H4 (cell line): ENCODE data around the gene CLDN4. TPM values are rescaled to one million over a fixed set of nuclear protein-coding genes. Genes with fewer than 3 reads are reported as not detected.

Experiments
- DNase-seq: peaks from one replicate; pipeline ENCODE4 v3.0.0-alpha.2; 2015; ENCODE audit warnings: low spot score
- total RNA-seq: library from RNA; depleted of rRNA; stranded (reverse); fragments of >200 nt; shearing (Covaris generic); gene quantifications from 2 replicates; pipeline ENCODE4 v1.2.3, GENCODE V29; 2014; rRNA removed

Gene CLDN4
- total RNA-seq, 1 experiment from 2014 or later, result 1.2 TPM

DNA sequence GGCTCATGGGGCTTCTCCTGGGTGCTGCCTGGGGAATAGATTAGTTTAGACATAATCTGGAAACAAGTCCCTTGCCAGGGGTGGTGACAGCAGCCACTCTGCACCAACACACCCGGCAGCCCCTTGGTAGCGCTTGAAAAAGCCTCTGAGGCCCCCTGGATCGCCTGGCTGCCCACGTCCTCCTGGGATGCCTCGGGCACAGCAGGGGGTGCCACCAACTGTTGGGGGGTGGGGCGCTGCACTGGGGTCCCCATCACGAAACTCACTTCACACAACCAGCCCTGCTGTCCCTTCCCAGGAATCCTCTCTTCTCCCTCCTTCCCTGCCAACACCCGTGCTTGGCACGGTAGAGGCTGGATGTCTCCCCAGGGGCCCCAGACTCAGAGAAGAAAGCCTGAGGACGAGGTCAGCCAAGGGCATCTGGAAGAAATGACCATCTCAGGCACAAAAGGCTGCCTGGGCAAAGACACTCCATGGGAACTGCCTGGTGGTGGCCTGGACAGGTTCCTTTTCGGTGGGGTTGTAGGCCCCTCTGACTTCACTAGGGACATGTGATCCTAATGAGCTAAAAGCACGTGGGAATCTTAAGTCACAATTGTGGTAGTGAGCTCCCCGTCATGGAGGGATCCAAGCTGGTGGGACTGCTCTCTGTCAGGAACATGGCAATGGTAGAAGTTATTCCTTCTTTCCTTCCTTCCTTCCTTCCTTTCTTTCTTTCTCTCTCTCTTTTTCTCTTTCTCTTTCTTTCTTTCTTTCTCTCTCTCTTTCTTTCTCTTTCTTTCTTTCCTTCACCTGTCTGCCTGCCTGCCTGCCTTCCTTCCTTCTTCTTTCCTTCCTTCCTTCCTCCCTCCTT lies 41.5 kb downstream of the CLDN4 start:
- DNase-seq, result no peak

DNA sequence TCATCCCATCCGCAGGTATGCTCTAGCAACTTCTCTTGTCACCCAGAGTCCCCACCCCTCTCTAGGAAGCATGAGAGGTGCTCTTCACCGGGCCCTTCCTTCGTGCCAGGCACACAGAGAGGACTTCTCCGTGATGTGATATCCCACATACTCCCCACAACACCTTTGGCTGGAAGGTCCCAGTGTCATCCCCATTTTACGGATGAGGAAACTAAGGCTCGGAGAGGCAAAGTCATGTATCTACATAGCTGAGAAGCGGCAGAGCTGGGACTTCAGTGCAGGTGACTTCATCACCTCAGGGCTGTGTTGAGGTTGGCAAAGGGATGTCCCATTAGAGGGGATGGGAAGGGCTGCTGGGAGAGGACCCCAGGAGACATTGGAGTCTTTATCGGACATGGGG lies 45.6 kb downstream of the CLDN4 start:
- no peak for DNase-seq

DNA sequence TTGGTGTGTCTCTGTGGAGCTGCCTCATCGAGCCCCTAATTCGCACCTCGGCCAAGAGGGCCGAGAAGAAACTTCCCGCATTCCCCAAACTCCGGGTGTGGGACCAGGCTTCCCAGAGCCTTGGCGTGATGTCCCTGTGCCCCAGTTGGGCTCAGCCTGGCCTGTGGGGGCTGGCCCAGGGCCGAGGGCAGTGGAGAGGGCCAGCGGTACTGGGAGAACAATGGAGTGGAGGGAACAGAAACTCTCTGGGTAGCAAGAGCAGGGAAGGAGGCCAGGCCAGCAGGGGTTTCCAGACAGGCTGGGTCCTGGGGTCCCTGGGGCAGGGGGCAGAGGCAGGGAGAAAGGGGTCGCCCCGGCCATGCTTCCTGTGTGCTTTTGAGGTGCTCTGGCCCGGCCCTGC lies 46.2 kb downstream of the CLDN4 start:
- DNase-seq, result no peak

DNA sequence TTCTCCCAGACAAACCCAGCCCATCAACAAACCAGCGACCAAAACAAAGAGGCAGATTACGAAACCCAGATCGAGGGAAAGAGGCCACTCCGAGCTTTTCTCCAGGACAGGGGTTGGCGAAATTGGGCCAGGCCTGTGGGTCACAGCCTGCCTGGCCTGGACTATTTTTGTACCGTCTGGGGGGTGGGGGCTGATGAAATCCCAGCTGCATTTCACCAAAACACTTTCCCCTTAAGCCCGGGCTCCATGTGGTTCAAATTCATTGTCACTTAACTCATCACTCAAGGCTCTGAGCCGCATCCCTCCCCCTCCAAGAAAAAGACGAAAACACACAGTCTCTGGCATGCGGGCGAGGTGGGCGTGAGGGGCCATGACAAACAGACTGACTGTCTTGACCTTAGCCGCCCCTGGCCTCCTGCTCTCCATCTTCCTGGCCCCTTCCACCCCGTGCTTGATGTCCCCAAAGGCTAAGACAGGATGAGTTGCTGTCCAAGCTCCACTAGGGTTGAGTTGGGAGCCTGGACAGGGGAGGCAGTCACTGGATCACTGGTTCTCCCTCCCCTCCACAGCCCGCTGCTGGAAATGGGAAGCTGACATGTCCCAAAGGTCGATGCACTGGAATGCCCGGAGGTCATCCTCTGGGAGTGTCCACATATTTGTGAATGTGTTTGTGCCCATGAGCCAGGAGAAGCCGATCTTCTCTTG lies 49.3 kb downstream of the CLDN4 start:
- DNase-seq, result no peak

DNA sequence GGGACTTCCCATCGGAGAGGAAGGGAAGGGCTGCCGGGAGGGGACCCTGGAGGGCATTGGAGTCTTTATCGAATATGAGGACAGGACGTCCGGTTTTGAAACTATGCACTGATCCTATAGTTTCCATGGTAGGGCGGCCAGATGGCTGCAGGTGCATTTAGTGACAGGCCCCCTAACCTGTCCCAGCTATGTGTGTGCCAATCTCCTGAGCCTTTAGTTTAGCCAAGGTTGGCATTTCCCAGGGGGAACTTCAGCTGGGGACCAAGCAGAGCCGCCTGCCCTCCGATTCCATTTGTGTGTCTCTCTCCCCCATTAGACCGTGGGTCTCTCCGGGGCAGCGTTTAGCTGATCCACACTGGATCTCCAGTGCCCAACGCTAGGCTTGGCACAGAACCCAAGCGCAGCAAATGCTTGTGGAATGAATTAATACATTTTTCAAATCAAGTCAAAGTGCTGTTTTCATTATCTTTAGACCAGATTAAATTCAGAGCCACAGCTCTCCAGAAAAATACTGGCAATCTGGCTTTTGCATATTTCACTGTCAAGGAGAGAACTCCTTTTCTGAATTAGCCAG lies 50.0 kb downstream of the CLDN4 start:
- DNase-seq, result no peak

DNA sequence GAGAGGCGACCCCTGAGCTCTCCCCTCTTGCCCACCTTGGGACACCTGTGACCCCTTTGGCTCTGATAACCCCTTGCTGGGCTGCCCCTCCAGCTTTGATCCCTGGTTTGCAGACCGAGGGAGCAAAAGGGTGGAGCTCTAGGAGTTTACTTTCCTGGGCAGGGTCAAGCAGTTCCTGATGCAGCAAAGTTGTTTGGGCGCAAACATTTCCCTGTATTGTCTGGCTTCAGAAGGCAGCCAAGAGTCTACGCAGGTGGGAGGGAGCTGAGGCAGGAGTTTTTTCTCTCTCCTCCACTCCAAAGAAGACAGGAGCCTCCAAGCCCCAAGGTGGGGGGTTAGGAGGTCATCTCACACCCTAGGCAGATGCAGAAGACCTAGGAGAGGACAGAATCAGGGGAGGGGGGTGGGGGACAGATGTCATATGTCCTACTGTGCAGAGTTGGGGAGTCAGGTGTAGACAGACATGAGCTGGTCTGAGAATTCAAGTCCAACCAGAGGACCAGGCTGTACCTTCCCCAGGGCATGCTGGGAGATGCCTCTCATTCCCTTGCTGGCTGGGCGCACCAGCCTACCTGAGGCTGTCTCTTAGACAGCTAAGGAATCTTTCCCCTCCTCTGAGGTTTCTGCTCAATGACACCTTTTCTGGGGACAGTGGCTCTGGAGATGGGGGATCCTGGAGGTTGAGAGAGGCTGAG lies 50.7 kb downstream of the CLDN4 start:
- no peak for DNase-seq

DNA sequence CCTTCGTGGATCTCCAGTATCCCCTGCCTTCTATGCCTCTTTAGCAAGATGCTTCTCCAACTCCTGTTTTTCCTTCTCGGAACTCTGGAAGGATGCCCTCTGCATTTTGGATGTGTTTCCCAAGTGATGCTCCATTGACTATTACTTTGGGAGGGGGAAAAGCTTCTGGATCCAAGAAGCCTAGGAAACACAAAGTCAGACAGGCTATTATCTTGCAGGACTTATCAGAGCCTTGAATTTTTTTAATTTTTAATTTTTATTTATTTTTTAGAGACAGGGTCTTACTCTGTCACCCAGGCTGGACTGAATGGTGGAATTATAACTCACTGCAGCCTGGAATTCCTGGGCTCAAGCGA lies 51.2 kb downstream of the CLDN4 start:
- no peak for DNase-seq

Other genes with a start within 250 kb of the CLDN4 start
- not detected in 2 replicates for gene MLXIPL, start 206.5 kb upstream of the CLDN4 start, total RNA-seq
- gene VPS37D, start 163.2 kb upstream of the CLDN4 start, total RNA-seq, result 3.7 and 6.3 TPM in 2 replicates
- gene DNAJC30, start 147.5 kb upstream of the CLDN4 start, total RNA-seq, result 2.0 and 2.7 TPM in 2 replicates
- gene BUD23, start 147.4 kb upstream of the CLDN4 start, total RNA-seq, result 31.9 and 80.5 TPM in 2 replicates
- gene STX1A, start 111.3 kb upstream of the CLDN4 start, total RNA-seq, result 3.5 and 12.1 TPM in 2 replicates
- gene ABHD11, start 92.2 kb upstream of the CLDN4 start, total RNA-seq, result 25.8 and 37.7 TPM in 2 replicates
- not detected in 2 replicates for gene CLDN3, start 60.7 kb upstream of the CLDN4 start, total RNA-seq
- gene METTL27, start 11.5 kb downstream of the CLDN4 start, total RNA-seq, result 0.48 and 3.3 TPM in 2 replicates
- 0.21 TPM in 1 of 2 replicates, not detected in the other for gene TMEM270, start 30.2 kb downstream of the CLDN4 start, total RNA-seq
- gene ELN, start 197.2 kb downstream of the CLDN4 start, total RNA-seq, result not detected in 2 replicates